H1 (cell line): ENCODE measurements around the gene TMEM138. TPM values are rescaled to one million over a fixed set of nuclear protein-coding genes. Genes with fewer than 3 reads are reported as not detected.

Source experiments
- CTCF ChIA-PET: fragments of 300-600 bp; sonication (Branson Sonifier 250); formaldehyde crosslinking; loops from one replicate; lab custom pipeline; 2021; ENCODE audit not compliant: partially characterized antibody; lab: Charles Lee
- POLR2A ChIA-PET: fragments of 300-600 bp; sonication (Branson Sonifier 250); formaldehyde crosslinking; loops from one replicate; lab custom pipeline; 2021; ENCODE audit warnings: inconsistent platforms; ENCODE audit not compliant: partially characterized antibody; lab: Charles Lee
- DNase-seq, 2 experiments: peaks; one replicate each; pipeline versions ENCODE4 v3.0.0 to v3.0.0-alpha.2; 2010 to 2022; ENCODE audit warnings: low spot score in 2 of 2, low read depth in 1 of 2, mixed read lengths in 1 of 2
- FAIRE-seq: peaks from 2 replicates; lab custom pipeline; 2011; peaks lifted over from hg19 to GRCh38; lab: Jason Lieb, UNC
- H2AFZ ChIP-seq: 2 replicates; pipeline ENCODE4 v1.8.1; 2012; ENCODE audit warnings: low read length, inconsistent platforms
- H2AK5ac ChIP-seq: 2 replicates; pipeline ENCODE4 v1.6.1; 2013; ENCODE audit warnings: low read depth, low read length
- H2BK120ac ChIP-seq: replicated peaks from 2 replicates; pipeline ENCODE3; 2013; ENCODE audit warnings: low read depth, low read length, inconsistent platforms
- H2BK12ac ChIP-seq: 2 replicates; pipeline ENCODE4 v1.6.1; 2013; ENCODE audit warnings: low read depth, low read length
- H2BK15ac ChIP-seq: 2 replicates; pipeline ENCODE4 v1.6.1; 2013; ENCODE audit warnings: low read length
- H2BK20ac ChIP-seq: 2 replicates; pipeline ENCODE4 v1.6.1; 2013; ENCODE audit warnings: low read length
- H2BK5ac ChIP-seq: 2 replicates; pipeline ENCODE4 v1.6.1; 2013; ENCODE audit warnings: low read depth, low read length
- H3K14ac ChIP-seq: 2 replicates; pipeline ENCODE4 v1.6.1; 2013; ENCODE audit warnings: inconsistent platforms; ENCODE audit not compliant: insufficient read length
- H3K18ac ChIP-seq: 2 replicates; pipeline ENCODE4 v1.6.1; 2013; ENCODE audit warnings: low read length; ENCODE audit errors: extremely low read depth
- H3K23ac ChIP-seq: 2 replicates; pipeline ENCODE4 v1.6.1; 2013; ENCODE audit warnings: inconsistent platforms; ENCODE audit not compliant: insufficient read length
- H3K23me2 ChIP-seq: 2 replicates; pipeline ENCODE4 v1.6.1; 2013; ENCODE audit warnings: low read depth, low read length
- H3K27ac ChIP-seq: 2 replicates; pipeline ENCODE4 v1.6.1; 2011; ENCODE audit warnings: low read depth, low read length, inconsistent platforms
- H3K27me3 ChIP-seq, 4 experiments: replicated peaks in 1 of 4; 1 replicate in 1 of 4; 2 replicates in 3 of 4; pipeline versions ENCODE4 v1.6.1 to v1.8.1; 2011 to 2013; ENCODE audit warnings: low read length in 3 of 4, mild to moderate bottlenecking in 3 of 4, inconsistent platforms in 2 of 4, mixed read lengths in 2 of 4, moderate library complexity in 1 of 4; ENCODE audit not compliant: control insufficient read depth in 3 of 4, insufficient read depth in 3 of 4; ENCODE audit errors: extremely low read depth in 1 of 4
- H3K36me3 ChIP-seq, 4 experiments: 2 replicates each; pipeline versions ENCODE4 v1.6.1 to v1.8.1; 2011 to 2013; ENCODE audit warnings: mild to moderate bottlenecking in 4 of 4, low read length in 3 of 4, moderate library complexity in 2 of 4, control low read depth in 1 of 4, inconsistent platforms in 1 of 4; ENCODE audit not compliant: insufficient read depth in 4 of 4, control insufficient read depth in 2 of 4
- H3K4ac ChIP-seq: replicated peaks from 2 replicates; pipeline ENCODE3; 2013; ENCODE audit warnings: low read length, low read depth, mixed read lengths, inconsistent platforms; ENCODE audit not compliant: insufficient read length
- H3K4me1 ChIP-seq, 4 experiments: replicated peaks in 1 of 4; 1 replicate in 1 of 4; 2 replicates in 3 of 4; pipeline versions ENCODE4 v1.6.1 to v1.8.1; 2011 to 2013; ENCODE audit warnings: low read length in 3 of 4, inconsistent platforms in 2 of 4, mixed read lengths in 1 of 4; ENCODE audit not compliant: insufficient read depth in 4 of 4, control insufficient read depth in 3 of 4
- H3K4me2 ChIP-seq, 2 experiments: 2 replicates each; pipeline versions ENCODE4 v1.6.1 to v1.8.1; 2011 to 2013; ENCODE audit warnings: low read depth in 2 of 2, low read length in 2 of 2, control low read depth in 1 of 2, inconsistent platforms in 1 of 2, mild to moderate bottlenecking in 1 of 2; ENCODE audit not compliant: insufficient read depth in 1 of 2
- H3K4me3 ChIP-seq, 4 experiments: fragments of 200-600, 300-600 bp in 1 of 4; sonication (generic), shearing (Covaris generic), sonication (Bioruptor Twin) in 1 of 4; 2 replicates each; pipeline versions ENCODE4 v1.5.1 to v1.8.1; 2011 to 2016; ENCODE audit warnings: low read length in 4 of 4, low read depth in 3 of 4, control low read depth in 2 of 4, inconsistent platforms in 2 of 4, mild to moderate bottlenecking in 2 of 4, mixed read lengths in 1 of 4, moderate library complexity in 1 of 4; ENCODE audit not compliant: insufficient read depth in 2 of 4; ENCODE audit errors: extremely low read depth in 1 of 4
- H3K56ac ChIP-seq: replicated peaks from 2 replicates; pipeline ENCODE3; 2013; ENCODE audit warnings: low read depth, mild to moderate bottlenecking, mixed read lengths, low read length, inconsistent platforms; ENCODE audit not compliant: insufficient read length
- H3K79me1 ChIP-seq: 2 replicates; pipeline ENCODE4 v1.6.1; 2013; ENCODE audit warnings: low read depth, low read length, control low read depth
- H3K79me2 ChIP-seq, 2 experiments: 2 replicates each; pipeline versions ENCODE4 v1.6.1 to v1.8.1; 2012 to 2013; ENCODE audit warnings: low read length in 2 of 2, mild to moderate bottlenecking in 2 of 2, inconsistent platforms in 1 of 2; ENCODE audit not compliant: insufficient read depth in 2 of 2, control insufficient read depth in 1 of 2
- H3K9ac ChIP-seq, 4 experiments: replicated peaks in 1 of 4; 1 replicate in 1 of 4; 2 replicates in 3 of 4; pipeline versions ENCODE4 v1.6.1 to v1.8.1; 2011 to 2013; ENCODE audit warnings: low read depth in 3 of 4, low read length in 3 of 4, control low read depth in 2 of 4, mild to moderate bottlenecking in 2 of 4, moderate library complexity in 2 of 4, inconsistent platforms in 1 of 4; ENCODE audit errors: extremely low read depth in 1 of 4
- H3K9me3 ChIP-seq, 2 experiments: 2 replicates each; pipeline versions ENCODE4 v1.6.1 to v1.8.1; 2012 to 2013; ENCODE audit warnings: mild to moderate bottlenecking in 2 of 2, moderate library complexity in 2 of 2, control low read depth in 1 of 2, inconsistent platforms in 1 of 2, low read depth in 1 of 2, low read length in 1 of 2, mixed read lengths in 1 of 2; ENCODE audit not compliant: insufficient read depth in 2 of 2
- H4K20me1 ChIP-seq, 2 experiments: replicated peaks in 1 of 2; 2 replicates each; pipeline versions ENCODE3 to v1.8.1; 2011 to 2013; ENCODE audit warnings: inconsistent platforms in 2 of 2, low read length in 2 of 2, mild to moderate bottlenecking in 1 of 2; ENCODE audit not compliant: insufficient read depth in 2 of 2, control insufficient read depth in 1 of 2
- H4K5ac ChIP-seq: 2 replicates; pipeline ENCODE4 v1.6.1; 2013; ENCODE audit warnings: low read length, low read depth, mixed read lengths, inconsistent platforms; ENCODE audit not compliant: insufficient read length
- H4K8ac ChIP-seq: 2 replicates; pipeline ENCODE4 v1.8.0; 2013; ENCODE audit warnings: mild to moderate bottlenecking, moderate library complexity, low read length, inconsistent platforms; ENCODE audit not compliant: insufficient read depth; ENCODE audit errors: extremely low read depth
- H4K91ac ChIP-seq: replicated peaks from 2 replicates; pipeline ENCODE3; 2013; ENCODE audit warnings: low read length, mixed read lengths, inconsistent platforms; ENCODE audit not compliant: insufficient read length
- FOSL1 ChIP-seq: IDR thresholded peaks from 2 replicates; pipeline ENCODE4 v1.6.1; 2011; ENCODE audit warnings: mild to moderate bottlenecking, low read depth, low read length, moderate library complexity; ENCODE audit not compliant: insufficient read depth
- NANOG ChIP-seq: IDR thresholded peaks from 2 replicates; pipeline ENCODE4 v1.6.1; 2011; ENCODE audit warnings: low read length, low read depth, mild to moderate bottlenecking, inconsistent platforms; ENCODE audit not compliant: insufficient read depth, poor library complexity, severe bottlenecking
- RXRA ChIP-seq: IDR thresholded peaks from 2 replicates; pipeline ENCODE4 v1.6.1; 2011; ENCODE audit warnings: low read depth, mild to moderate bottlenecking, low read length, moderate library complexity; ENCODE audit not compliant: insufficient read depth
- SIN3A ChIP-seq, 2 experiments: IDR thresholded peaks in 1 of 2; conservative IDR thresholded peaks in 1 of 2; 2 replicates each; pipeline ENCODE4 v1.6.1; 2011 to 2012; ENCODE audit warnings: low read length in 2 of 2, improper control_type of control experiment in 1 of 2, low read depth in 1 of 2, mild to moderate bottlenecking in 1 of 2
- SP1 ChIP-seq: IDR thresholded peaks from 2 replicates; pipeline ENCODE4 v1.6.1; 2011; ENCODE audit warnings: low read depth, low read length
- SP4 ChIP-seq: IDR thresholded peaks from 2 replicates; pipeline ENCODE4 v1.6.1; 2012; ENCODE audit warnings: low read length, inconsistent platforms
- SRF ChIP-seq: IDR thresholded peaks from 2 replicates; pipeline ENCODE4 v1.6.1; 2011; ENCODE audit warnings: mild to moderate bottlenecking, low read depth, low read length, moderate library complexity
- SUZ12 ChIP-seq: fragments of 200-600 bp; sonication (generic); IDR thresholded peaks from 2 replicates; pipeline ENCODE4 v1.6.1; 2012; ENCODE audit warnings: mild to moderate bottlenecking, inconsistent platforms, low read length, moderate library complexity, mixed read lengths
- TCF12 ChIP-seq: IDR thresholded peaks from 2 replicates; pipeline ENCODE4 v1.6.1; 2011; ENCODE audit warnings: low read depth, mild to moderate bottlenecking, low read length
- WGBS, 2 experiments: shearing (Covaris generic) in 1 of 2; methylation state at CpG; one replicate each; pipeline versions ENCODE4 v1.1.6 to v1.1.7; 2013 to 2015; ENCODE audit warnings: low lambda C conversion rate in 2 of 2, mixed read lengths in 2 of 2, inconsistent platforms in 1 of 2, low coverage in 1 of 2, missing lambda C conversion rate in 1 of 2; ENCODE audit not compliant: insufficient replicate concordance in 2 of 2, insufficient coverage in 1 of 2, insufficient read length in 1 of 2; ENCODE audit errors: extremely low coverage in 1 of 2, missing lambda C conversion rate in 1 of 2; 5-methylcytosine and 5-hydroxymethylcytosine counted together
- polyA plus RNA-seq, 7 experiments: library from polyadenylated mRNA; depleted of rRNA in 3 of 7; stranded (reverse) in 5 of 7; unstranded in 2 of 7; fragments of >200 nt in 5 of 7; fragments of 200-250 nt in 2 of 7; gene quantifications; 1 replicate in 5 of 7; 2 replicates in 1 of 7; 4 replicates in 1 of 7; pipeline versions ENCODE4 v1.2.1 to v1.2.3, GENCODE V29; 2011 to 2013; ENCODE audit warnings: missing spikeins in 2 of 7, mixed read lengths in 2 of 7
- total RNA-seq: library from RNA; stranded (reverse); fragmentation: NEBNext Ultra II Directional; extraction: Animal tissue kit (Norgen Biotek cat#: 25700); gene quantifications from 2 replicates; pipeline ENCODE4 v1.2.1, GENCODE V29; 2021

Gene TMEM138
- total and polyA plus RNA-seq, 2 of the 8 experiments (the other 6 are each of a cell fraction or from before 2014, with no cell fraction given): 32.9 to 59.0 TPM

GRCh38 chr11:61358566-61358965, 3.6 kb upstream of the TMEM138 start:
- Histone ChIP-seq H2AFZ (no peak overlapping the region), H3K27ac (no peak overlapping the region), H3K4me3 (no peak overlapping the region), H3K23ac (no peak overlapping the region), H3K36me3 (peaks cover 0 to under 1% (median 0%) of the 10 kb centered on the region in 4 experiments; a peak in 2 of 8 replicates), H3K9me3 (no peaks in the 10 kb centered on the region), H4K8ac (no peak overlapping the region), H3K79me1 (peaks cover 5% of the 10 kb centered on the region), H2BK12ac (no peak overlapping the region), H3K4me2 (no peak overlapping the region), H3K56ac (no peak overlapping the region), H2BK20ac (no peak overlapping the region), H3K23me2 (peaks cover 14% of the 10 kb centered on the region), H3K79me2 (peaks cover 3 to 19% of the 10 kb centered on the region in 2 experiments), H2BK15ac (no peak overlapping the region), H3K9ac (no peak overlapping the region), H4K91ac (no peak overlapping the region), H2AK5ac (no peak overlapping the region), H2BK120ac (no peak overlapping the region), H2BK5ac (no peak overlapping the region), H3K4me1 (no peaks in the 10 kb centered on the region), H4K20me1 (no peaks in the 10 kb centered on the region), H3K4ac (no peak overlapping the region), H4K5ac (no peak overlapping the region), H3K14ac (no peak overlapping the region), H3K18ac (no peak overlapping the region), H3K27me3 (no peaks in the 10 kb centered on the region)
- ChIA-PET POLR2A (interaction anchor here (1.3 to 39.7 kb wide), 4 partner anchors 6 to 71 kb away, joined by 3 to 1106 read pairs (median 607); partner anchors contain the start of genes CPSF7, CYB561A3, DDB1 and SDHAF2), CTCF (interaction anchor here (0.7 to 22.8 kb wide), 4 partner anchors 10 to 182 kb away, joined by 5 to 255 read pairs (median 102); partner anchors contain the start of genes DDB1 and TKFC)
- DNase-seq (no peak), FAIRE-seq (no peak)
- TF ChIP-seq FOSL1 (no peak), SRF (no peak), SUZ12 (no peak), RXRA (no peak), SP1 (no peak), SP4 (no peak), NANOG (no peak), SIN3A (conservative IDR thresholded peaks at IDR 0.05 in 1 of 2, IDR thresholded peaks at IDR 0.05 in 1 of 2; ENCODE audit: low read depth in 1 of 2, low read length in 2 of 2) (no peak), TCF12 (no peak)
- 98% methylated on average over 11 of the region's 11 CpGs; no CpG with 5 or more reads in 1 of the 2 experiments for WGBS, 2 experiments
